NCI-H2107 (cell line): ENCODE results near the gene MEX3C.

Source experiments
- DNase-seq: peaks from one replicate; lab custom pipeline; 2025; lab: John Stamatoyannopoulos, UW

MEX3C gene

GRCh38 chr18:51153659-51154371, 43.7 kb downstream of the MEX3C start:
- no peak for DNase-seq

- no peak for DNase-seq
Observed at GRCh38 chr18:51151568-51152511, 45.6 kb downstream of the MEX3C start.

- DNase-seq, result no peak
Observed at GRCh38 chr18:51151185-51151567, 46.3 kb downstream of the MEX3C start.

- no peak for DNase-seq
Observed at GRCh38 chr18:51150113-51150700, 47.3 kb downstream of the MEX3C start.

GRCh38 chr18:51149670-51150069, 47.8 kb downstream of the MEX3C start:
- DNase-seq, result no peak

GRCh38 chr18:51146909-51147308, 50.6 kb downstream of the MEX3C start:
- DNase-seq, result no peak

GRCh38 chr18:51138936-51139335, 58.5 kb downstream of the MEX3C start:
- no peak for DNase-seq

- DNase-seq, result no peak
Observed at GRCh38 chr18:51137891-51138290, 59.6 kb downstream of the MEX3C start.

- no peak for DNase-seq
Observed at GRCh38 chr18:51137026-51137729, 60.3 kb downstream of the MEX3C start.

GRCh38 chr18:51135795-51136194, 61.7 kb downstream of the MEX3C start:
- DNase-seq, result no peak

- DNase-seq, result no peak
Observed at GRCh38 chr18:51135364-51135763, 62.1 kb downstream of the MEX3C start.

- DNase-seq, result no peak
Observed at GRCh38 chr18:51134721-51135120, 62.8 kb downstream of the MEX3C start.

GRCh38 chr18:51133580-51134160, 63.8 kb downstream of the MEX3C start:
- DNase-seq, result no peak

GRCh38 chr18:51132256-51132935, 65.1 kb downstream of the MEX3C start:
- DNase-seq, result no peak

GRCh38 chr18:51128533-51128932, 68.9 kb downstream of the MEX3C start:
- no peak for DNase-seq

GRCh38 chr18:51127664-51128063, 69.8 kb downstream of the MEX3C start:
- DNase-seq, result no peak

GRCh38 chr18:51125976-51126375, 71.5 kb downstream of the MEX3C start:
- no peak for DNase-seq
